ENCODE data around the gene CYSTM1. TPM values are rescaled to one million over a fixed set of nuclear protein-coding genes. Genes with fewer than 3 reads are reported as not detected.

CYSTM1 gene
- total and polyA plus RNA-seq, 2 of the 8 experiments (the other 6 are each of a cell fraction or from before 2014, with no cell fraction given): 25.0 to 47.8 TPM

DNA sequence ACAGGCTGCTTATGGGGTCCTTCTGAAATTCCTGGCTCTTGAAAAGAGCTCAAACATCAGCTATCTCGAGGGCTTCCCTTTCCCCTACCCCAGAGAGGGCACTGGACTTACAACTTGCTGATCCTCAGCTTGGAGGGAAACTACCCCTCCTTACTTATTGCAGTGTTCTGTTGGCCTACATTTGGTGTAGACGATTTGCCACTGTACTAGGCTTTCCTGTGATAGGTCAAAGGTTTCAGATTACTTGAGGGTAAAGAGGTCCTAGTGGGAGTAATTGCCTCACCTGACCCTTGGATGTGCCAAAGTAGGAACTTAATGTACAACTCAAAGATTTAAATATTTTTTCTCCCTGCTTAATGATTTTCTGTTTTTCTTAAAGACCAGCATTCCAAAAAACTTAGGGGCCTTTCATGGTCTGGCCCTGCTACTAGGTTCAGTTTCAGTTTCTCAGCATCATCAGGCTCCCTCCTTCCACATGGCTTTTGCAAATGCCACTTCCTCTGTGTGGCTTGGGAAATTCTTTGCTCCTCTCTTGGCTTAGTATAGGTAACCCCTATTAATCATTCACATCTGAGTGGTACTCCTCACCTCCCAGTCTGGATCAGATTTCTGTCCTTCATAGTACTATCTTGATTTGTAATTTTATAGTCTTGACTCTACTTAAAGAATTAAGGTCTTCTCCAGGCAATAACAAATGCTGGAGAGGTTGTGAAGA lies 32.4 kb downstream of the CYSTM1 start (continued):
- TF ChIP-seq, protein P1, sequence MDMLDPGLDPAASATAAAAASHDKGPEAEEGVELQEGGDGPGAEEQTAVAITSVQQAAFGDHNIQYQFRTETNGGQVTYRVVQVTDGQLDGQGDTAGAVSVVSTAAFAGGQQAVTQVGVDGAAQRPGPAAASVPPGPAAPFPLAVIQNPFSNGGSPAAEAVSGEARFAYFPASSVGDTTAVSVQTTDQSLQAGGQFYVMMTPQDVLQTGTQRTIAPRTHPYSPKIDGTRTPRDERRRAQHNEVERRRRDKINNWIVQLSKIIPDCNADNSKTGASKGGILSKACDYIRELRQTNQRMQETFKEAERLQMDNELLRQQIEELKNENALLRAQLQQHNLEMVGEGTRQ (IDR thresholded peaks at IDR 0.05; ENCODE audit: low read length): no peak
- TF ChIP-seq CHD2 (IDR thresholded peaks at IDR 0.05; ENCODE audit: low read length) (no peak), EP300 (IDR thresholded peaks at IDR 0.05; ENCODE audit: borderline replicate concordance in 1 of 2, low read depth in 2 of 2, low read length in 2 of 2) (no peak), SIN3A (conservative IDR thresholded peaks at IDR 0.05 in 1 of 2, IDR thresholded peaks at IDR 0.05 in 1 of 2; ENCODE audit: low read depth in 1 of 2, low read length in 2 of 2) (no peak)

Measured in H1 (cell line).